ENCODE data around the gene NDRG2.

DNA sequence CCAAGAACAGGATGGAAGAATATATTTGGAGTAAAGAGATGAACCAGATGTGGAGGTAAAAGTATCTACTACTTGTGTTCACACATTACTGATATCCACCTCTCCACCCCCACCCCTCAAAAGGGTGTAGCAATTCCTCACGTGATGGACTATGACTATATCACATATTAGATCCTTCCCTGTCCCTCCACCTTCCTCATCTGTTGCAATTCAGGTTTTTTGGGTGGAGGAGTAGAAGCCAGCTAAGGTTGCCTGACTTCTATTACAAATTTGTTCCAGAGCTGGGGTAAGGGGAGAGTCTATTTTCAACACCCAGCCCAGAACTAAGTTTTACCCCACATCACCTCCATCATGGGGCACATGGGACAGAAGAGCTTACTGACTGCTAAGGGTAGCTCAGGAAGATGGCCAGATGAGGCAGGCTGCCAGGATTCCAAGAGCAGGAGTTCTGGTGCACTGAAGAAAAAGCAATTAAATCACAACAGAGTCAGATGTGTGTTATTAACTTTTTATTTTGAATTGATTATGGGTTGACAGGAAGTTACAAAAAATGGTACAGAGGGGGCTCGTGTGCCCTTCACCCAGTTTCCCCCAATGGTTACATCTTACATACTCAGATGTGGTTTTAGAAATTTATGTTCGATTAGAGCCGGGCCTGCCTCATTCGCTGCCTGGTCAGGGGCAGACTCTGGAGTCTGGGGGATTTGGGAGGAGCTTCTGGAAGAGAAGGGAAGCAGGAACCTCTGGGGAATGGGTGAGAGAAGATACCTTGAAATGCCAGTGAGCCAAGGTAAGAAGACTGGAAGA lies 7.7 kb upstream of the NDRG2 start:
- TF ChIP-seq, protein P1, sequence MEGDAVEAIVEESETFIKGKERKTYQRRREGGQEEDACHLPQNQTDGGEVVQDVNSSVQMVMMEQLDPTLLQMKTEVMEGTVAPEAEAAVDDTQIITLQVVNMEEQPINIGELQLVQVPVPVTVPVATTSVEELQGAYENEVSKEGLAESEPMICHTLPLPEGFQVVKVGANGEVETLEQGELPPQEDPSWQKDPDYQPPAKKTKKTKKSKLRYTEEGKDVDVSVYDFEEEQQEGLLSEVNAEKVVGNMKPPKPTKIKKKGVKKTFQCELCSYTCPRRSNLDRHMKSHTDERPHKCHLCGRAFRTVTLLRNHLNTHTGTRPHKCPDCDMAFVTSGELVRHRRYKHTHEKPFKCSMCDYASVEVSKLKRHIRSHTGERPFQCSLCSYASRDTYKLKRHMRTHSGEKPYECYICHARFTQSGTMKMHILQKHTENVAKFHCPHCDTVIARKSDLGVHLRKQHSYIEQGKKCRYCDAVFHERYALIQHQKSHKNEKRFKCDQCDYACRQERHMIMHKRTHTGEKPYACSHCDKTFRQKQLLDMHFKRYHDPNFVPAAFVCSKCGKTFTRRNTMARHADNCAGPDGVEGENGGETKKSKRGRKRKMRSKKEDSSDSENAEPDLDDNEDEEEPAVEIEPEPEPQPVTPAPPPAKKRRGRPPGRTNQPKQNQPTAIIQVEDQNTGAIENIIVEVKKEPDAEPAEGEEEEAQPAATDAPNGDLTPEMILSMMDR (IDR thresholded peaks at IDR 0.05): no peak
- TF ChIP-seq POLR2A (IDR thresholded peaks at IDR 0.05): no peak
